Muscle layer of colon (tissue), 2 donors: ENCODE data around the gene PTCH1.
A peak's percentile ranks its signal among the peaks of the same experiment; 100 is the strongest.

Experiments used
- H3K27ac ChIP-seq: one replicate; pipeline ENCODE4 v1.7.0; 2013; ENCODE audit warnings: low read depth, mild to moderate bottlenecking, low read length, moderate library complexity
- H3K27me3 ChIP-seq, 2 donors: one replicate each; pipeline ENCODE4 v1.7.0; 2013; ENCODE audit warnings: low read length in 2 of 2, mild to moderate bottlenecking in 2 of 2; ENCODE audit not compliant: insufficient read depth in 2 of 2, control insufficient read depth in 1 of 2
- H3K36me3 ChIP-seq: one replicate; pipeline ENCODE4 v1.7.0; 2013; ENCODE audit warnings: mild to moderate bottlenecking, low read length; ENCODE audit not compliant: insufficient read depth
- H3K4me1 ChIP-seq: one replicate; pipeline ENCODE4 v1.7.0; 2013; ENCODE audit warnings: mild to moderate bottlenecking, low read length; ENCODE audit not compliant: insufficient read depth
- H3K4me3 ChIP-seq, 2 donors: one replicate each; pipeline ENCODE4 v1.7.0; 2013; ENCODE audit warnings: low read length in 2 of 2, low read depth in 1 of 2, mild to moderate bottlenecking in 1 of 2, moderate library complexity in 1 of 2
- H3K9ac ChIP-seq: one replicate; pipeline ENCODE4 v1.7.0; 2013; ENCODE audit warnings: low read length
- H3K9me3 ChIP-seq: one replicate; pipeline ENCODE4 v1.7.0; 2013; ENCODE audit warnings: mild to moderate bottlenecking, low read length
- donor health status: abdominal sarcoma.
- donor health status: Adenocarcinoma of cecum.

Gene PTCH1

DNA sequence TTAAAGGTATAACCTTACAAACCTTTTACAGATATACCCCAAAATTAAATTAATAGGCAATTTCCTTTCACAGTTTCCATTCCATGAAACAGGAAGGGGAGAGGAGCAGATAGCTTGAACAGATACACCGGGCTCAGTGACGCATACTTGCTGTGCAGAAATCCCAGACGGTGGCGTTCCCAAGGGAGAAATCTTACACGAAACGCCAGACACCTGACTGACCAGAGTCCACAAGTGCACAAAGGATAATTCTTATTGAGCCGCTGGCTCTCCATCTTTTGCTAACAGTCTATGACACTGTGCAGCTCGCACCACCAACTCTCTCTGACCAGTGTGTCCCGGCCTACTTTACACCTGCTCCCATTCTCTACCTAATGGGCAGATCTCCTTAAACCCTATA, 37.4 kb downstream of the PTCH1 start:
- H3K36me3 ChIP-seq = peaks cover 31% of the 10 kb centered on the region
- no peaks in the 10 kb centered on the region for H3K4me1 ChIP-seq
- no peak overlapping the region for H3K27ac ChIP-seq
- no peaks in the 10 kb centered on the region for H3K9me3 ChIP-seq
- H3K9ac ChIP-seq = no peak overlapping the region
- H3K4me3 ChIP-seq = no peak overlapping the region
- no peaks in the 10 kb centered on the region for H3K27me3 ChIP-seq

GRCh38 chr9:95478335-95478734, 38.4 kb downstream of the PTCH1 start:
- Histone ChIP-seq H3K27ac (no peak overlapping the region), H3K9ac (no peak overlapping the region), H3K4me1 (no peaks in the 10 kb centered on the region), H3K9me3 (no peaks in the 10 kb centered on the region), H3K36me3 (peaks cover 31% of the 10 kb centered on the region), H3K4me3 (no peak overlapping the region), H3K27me3 (no peaks in the 10 kb centered on the region)

DNA sequence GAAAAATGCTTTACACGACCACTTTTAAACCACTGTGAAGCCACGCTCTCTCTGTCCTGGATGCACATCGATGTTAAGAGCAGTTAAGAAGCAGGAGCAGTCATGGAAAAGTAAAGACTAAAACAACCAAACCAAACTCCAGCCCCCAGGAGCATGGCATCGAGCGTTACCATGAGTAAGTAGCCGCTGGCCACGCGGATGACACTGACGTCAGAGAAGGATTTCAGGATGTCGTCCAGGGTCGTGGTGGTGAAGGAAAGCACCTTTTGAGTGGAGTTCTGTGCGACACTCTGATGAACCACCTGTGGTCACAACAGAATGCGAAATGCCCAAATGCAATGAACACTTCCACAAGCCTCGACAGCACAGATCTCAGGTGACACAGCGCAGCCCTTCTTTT, 38.9 kb downstream of the PTCH1 start:
- Histone ChIP-seq H3K4me1 (no peaks in the 10 kb centered on the region), H3K4me3 (no peak overlapping the region), H3K36me3 (peaks cover 34% of the 10 kb centered on the region), H3K27ac (no peak overlapping the region), H3K9ac (no peak overlapping the region), H3K9me3 (no peaks in the 10 kb centered on the region), H3K27me3 (no peaks in the 10 kb centered on the region)

- Histone ChIP-seq H3K4me3 (no peak overlapping the region), H3K9me3 (no peaks in the 10 kb centered on the region), H3K4me1 (no peaks in the 10 kb centered on the region), H3K27me3 (no peaks in the 10 kb centered on the region), H3K9ac (no peak overlapping the region), H3K27ac (no peak overlapping the region), H3K36me3 (peaks cover 37% of the 10 kb centered on the region)
Observed at GRCh38 chr9:95477441-95477840, 39.3 kb downstream of the PTCH1 start.

DNA sequence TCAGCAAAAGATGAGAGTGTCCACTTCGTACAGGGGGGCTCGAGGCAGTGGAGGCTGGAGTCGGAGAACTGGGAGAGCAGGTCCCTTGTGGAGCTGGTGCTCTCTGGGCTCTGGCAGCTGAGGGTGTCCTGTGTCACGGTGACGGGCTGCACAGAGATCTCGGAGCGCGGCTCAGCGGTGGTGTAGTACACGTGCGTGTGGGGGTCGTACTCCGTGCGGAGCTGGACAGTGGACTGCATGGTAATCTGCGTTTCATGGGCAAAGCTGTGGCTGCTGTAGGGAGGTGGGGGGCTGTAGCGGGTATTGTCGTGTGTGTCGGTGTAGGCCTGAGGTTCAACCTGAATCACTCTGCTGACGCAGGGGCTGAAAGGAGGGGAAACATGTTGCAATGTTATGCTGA, 48.0 kb downstream of the PTCH1 start:
- no peak overlapping the region for H3K27ac ChIP-seq
- no peak overlapping the region for H3K9ac ChIP-seq
- H3K36me3 ChIP-seq = peaks cover 18% of the 10 kb centered on the region

GRCh38 chr9:95465115-95465514, 51.7 kb downstream of the PTCH1 start:
- Histone ChIP-seq H3K27ac (no peak overlapping the region), H3K36me3 (peaks cover 12% of the 10 kb centered on the region), H3K9ac (no peak overlapping the region), H3K9me3 (no peaks in the 10 kb centered on the region), H3K4me1 (peaks cover 23% of the 10 kb centered on the region), H3K27me3 (no peaks in the 10 kb centered on the region), H3K4me3 (no peak overlapping the region)

More for the DNA sequence above, 48.0 kb downstream of the PTCH1 start:
- Histone ChIP-seq H3K27me3 (no peaks in the 10 kb centered on the region), H3K4me3 (no peak overlapping the region), H3K4me1 (peaks cover 8% of the 10 kb centered on the region), H3K9me3 (no peaks in the 10 kb centered on the region)

- H3K9ac ChIP-seq = no peak overlapping the region
- H3K36me3 ChIP-seq = peaks cover 5% of the 10 kb centered on the region
- H3K27me3 ChIP-seq = no peaks in the 10 kb centered on the region
- H3K4me3 ChIP-seq = no peak overlapping the region
- H3K4me1 ChIP-seq = peaks cover 35% of the 10 kb centered on the region
- H3K9me3 ChIP-seq = no peaks in the 10 kb centered on the region
- H3K27ac ChIP-seq = peak overlapping the region; percentile 39
Observed at GRCh38 chr9:95463148-95464060, 53.4 kb downstream of the PTCH1 start.

- no peaks in the 10 kb centered on the region for H3K27me3 ChIP-seq
Observed at GRCh38 chr9:95462249-95463147, 54.3 kb downstream of the PTCH1 start.

DNA sequence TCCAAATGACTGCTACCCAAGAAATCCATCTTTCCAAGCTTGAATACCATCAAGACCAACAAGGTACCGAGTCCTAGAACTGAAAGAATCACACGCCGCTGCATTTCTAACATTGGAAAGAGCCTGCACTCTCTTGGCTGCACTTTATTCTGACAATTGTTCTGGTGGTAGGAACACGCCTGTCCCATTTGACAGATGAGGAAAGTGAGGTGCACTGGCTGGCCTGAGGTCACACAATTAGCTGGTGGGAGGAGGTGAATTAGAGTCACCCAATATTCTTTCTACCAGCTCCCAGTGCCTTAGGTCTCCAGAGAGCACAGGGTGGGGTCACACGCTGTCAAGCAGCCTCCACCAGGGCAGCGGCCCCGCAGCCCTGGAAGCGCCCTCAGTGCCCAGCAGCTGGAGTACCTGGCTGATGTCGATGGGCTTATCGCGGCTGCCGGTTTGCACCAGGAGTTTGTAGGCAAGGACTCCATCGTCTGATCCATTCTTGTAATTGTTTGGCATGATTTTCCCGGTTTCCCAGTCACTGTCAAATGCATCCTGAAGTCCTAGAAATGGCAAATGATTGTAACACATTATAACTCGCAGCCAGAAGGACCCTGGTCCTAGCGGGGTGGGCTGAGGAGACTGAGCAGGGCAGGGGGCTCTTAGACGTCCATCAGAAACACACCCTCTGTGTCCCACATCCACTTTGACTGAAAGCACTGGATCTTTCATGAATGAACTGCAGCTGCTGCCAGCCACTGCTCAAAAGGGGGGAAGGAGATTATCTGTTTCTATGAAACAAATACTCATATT, 55.1 kb downstream of the PTCH1 start:
- Histone ChIP-seq H3K4me3 (no peak overlapping the region), H3K27ac (no peak overlapping the region), H3K27me3 (no peaks in the 10 kb centered on the region), H3K36me3 (peaks cover 5% of the 10 kb centered on the region), H3K4me1 (peaks cover 47% of the 10 kb centered on the region), H3K9me3 (no peaks in the 10 kb centered on the region), H3K9ac (no peak overlapping the region)

More at GRCh38 chr9:95462249-95463147, 54.3 kb downstream of the PTCH1 start:
- H3K9ac ChIP-seq = no peak overlapping the region
- H3K27ac ChIP-seq = no peak overlapping the region
- peaks cover 5% of the 10 kb centered on the region for H3K36me3 ChIP-seq
- H3K4me1 ChIP-seq = peaks cover 44% of the 10 kb centered on the region
- H3K9me3 ChIP-seq = no peaks in the 10 kb centered on the region
- H3K4me3 ChIP-seq = peak overlapping the region in 1 of 2 donors; percentile 32

GRCh38 chr9:95460518-95461164, 56.1 kb downstream of the PTCH1 start:
- Histone ChIP-seq H3K27me3 (no peaks in the 10 kb centered on the region), H3K27ac (peak overlapping the region; percentile 40), H3K9ac (no peak overlapping the region), H3K4me1 (peaks cover 47% of the 10 kb centered on the region), H3K4me3 (no peak overlapping the region), H3K9me3 (no peaks in the 10 kb centered on the region), H3K36me3 (peaks cover 8% of the 10 kb centered on the region)
